Superior temporal gyrus (tissue), 1 donor: ENCODE data around the gene DCAF4.
A peak's percentile ranks its signal among the peaks of the same experiment; 100 is the strongest.
"Not testable (repeated sequence)": the region's sequence is repeated elsewhere in the genome, so short reads cannot be mapped to it uniquely, and the experiment has no call there.

ENCODE experiments used
- DNase-seq: peaks from one replicate; pipeline ENCODE4 v3.0.0-alpha.2; 2016; ENCODE audit errors: extremely low spot score

DCAF4 gene

GRCh38 chr14:72932893-72933292 is 6.6 kb downstream of the DCAF4 start:
- DNase-seq = no peak

- DNase-seq = no peak
Measured at GRCh38 chr14:72939630-72940029, 13.4 kb downstream of the DCAF4 start.

- DNase-seq = peak; percentile 65
Measured at GRCh38 chr14:72941286-72941985, 15.2 kb downstream of the DCAF4 start.

GRCh38 chr14:72942934-72943333 is 16.7 kb downstream of the DCAF4 start:
- DNase-seq = no peak

- DNase-seq = no peak
Measured at GRCh38 chr14:72943876-72944430, 17.7 kb downstream of the DCAF4 start.

- no peak for DNase-seq
Measured at GRCh38 chr14:72945356-72946027, 19.2 kb downstream of the DCAF4 start.

GRCh38 chr14:72946491-72946890 is 20.2 kb downstream of the DCAF4 start:
- no peak for DNase-seq

GRCh38 chr14:72947366-72948160 is 21.3 kb downstream of the DCAF4 start:
- DNase-seq = no peak

- DNase-seq = peak; percentile 89
Measured at GRCh38 chr14:72948481-72949138, 22.3 kb downstream of the DCAF4 start.

GRCh38 chr14:72952171-72952570 is 25.9 kb downstream of the DCAF4 start:
- no peak for DNase-seq

GRCh38 chr14:72956741-72957140 is 30.5 kb downstream of the DCAF4 start:
- DNase-seq = not testable (repeated sequence)

GRCh38 chr14:72957213-72957612 is 30.9 kb downstream of the DCAF4 start:
- DNase-seq = no peak

GRCh38 chr14:72958548-72958947 is 32.3 kb downstream of the DCAF4 start:
- no peak for DNase-seq

GRCh38 chr14:72961016-72961415 is 34.8 kb downstream of the DCAF4 start:
- DNase-seq = not testable (repeated sequence)

- no peak for DNase-seq
Measured at GRCh38 chr14:72961579-72962335, 35.5 kb downstream of the DCAF4 start.

- not testable (repeated sequence) for DNase-seq
Measured at GRCh38 chr14:72962336-72962754, 36.1 kb downstream of the DCAF4 start.

- DNase-seq = no peak
Measured at GRCh38 chr14:72962829-72963312, 36.6 kb downstream of the DCAF4 start.

GRCh38 chr14:72965249-72965648 is 39.0 kb downstream of the DCAF4 start:
- DNase-seq = no peak

GRCh38 chr14:72966038-72966437 is 39.8 kb downstream of the DCAF4 start:
- DNase-seq = no peak

GRCh38 chr14:72968316-72968715 is 42.1 kb downstream of the DCAF4 start:
- DNase-seq = no peak
